SKM-1 treated with dmso at 0.1 percent for 144 hours (cell line): Measurements from ENCODE around the gene VAX1.
A peak's percentile ranks its signal among the peaks of the same experiment; 100 is the strongest.
"Not testable (repeated sequence)": the region's sequence is repeated elsewhere in the genome, so short reads cannot be mapped to it uniquely, and the experiment has no call there.

Source experiments
- DNase-seq: peaks from one replicate; lab custom pipeline; 2025; ENCODE audit not compliant: unreplicated experiment; lab: John Stamatoyannopoulos, UW

Gene VAX1

GRCh38 chr10:117137911-117138642 is at the start of gene VAX1:
Gene VAX1, minus strand, starts transcription at chr10:117138270. Its CDS starts 214 bp downstream, at chr10:117138056.
- no peak for DNase-seq

DNA sequence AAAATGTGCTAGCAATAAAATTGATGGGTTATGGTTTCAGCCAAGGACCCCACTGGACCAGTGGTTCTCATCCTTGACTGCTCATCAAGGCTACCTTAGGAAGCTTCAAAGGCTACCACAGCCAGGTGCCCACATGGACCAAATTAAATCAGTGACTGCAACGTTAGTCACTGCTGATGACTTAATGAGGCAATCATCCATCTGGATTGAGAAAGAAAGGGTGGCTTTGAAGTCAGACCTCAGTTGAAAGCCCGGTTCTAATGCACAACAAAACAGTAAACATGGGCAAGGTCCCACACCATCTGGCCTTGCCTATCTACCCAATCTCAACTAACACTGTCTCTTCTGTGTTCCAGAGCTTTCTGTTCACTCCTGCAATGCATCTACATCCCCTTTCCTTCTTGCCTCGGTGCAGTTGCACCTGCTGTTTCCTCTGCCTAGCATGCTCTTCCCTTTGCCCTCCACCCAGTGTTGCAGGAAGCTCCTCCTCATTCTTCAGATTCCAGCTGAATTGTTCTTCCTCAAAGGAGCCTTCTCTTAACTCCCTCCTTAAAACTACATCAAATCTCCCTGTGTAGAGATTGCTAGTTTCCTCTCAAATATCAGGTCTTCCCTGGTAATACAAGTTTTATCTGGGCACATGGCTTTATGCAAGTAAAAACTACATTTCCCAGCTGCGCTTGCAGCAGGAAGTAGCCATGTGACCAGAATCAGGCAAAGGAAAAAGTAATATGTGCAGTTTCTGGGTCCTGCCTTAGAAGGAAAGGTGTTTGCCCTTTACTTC is 49.0 kb upstream of the VAX1 start:
- DNase-seq, result peak; percentile 55

GRCh38 chr10:117185817-117186216 is 47.7 kb upstream of the VAX1 start:
- not testable (repeated sequence) for DNase-seq

DNA sequence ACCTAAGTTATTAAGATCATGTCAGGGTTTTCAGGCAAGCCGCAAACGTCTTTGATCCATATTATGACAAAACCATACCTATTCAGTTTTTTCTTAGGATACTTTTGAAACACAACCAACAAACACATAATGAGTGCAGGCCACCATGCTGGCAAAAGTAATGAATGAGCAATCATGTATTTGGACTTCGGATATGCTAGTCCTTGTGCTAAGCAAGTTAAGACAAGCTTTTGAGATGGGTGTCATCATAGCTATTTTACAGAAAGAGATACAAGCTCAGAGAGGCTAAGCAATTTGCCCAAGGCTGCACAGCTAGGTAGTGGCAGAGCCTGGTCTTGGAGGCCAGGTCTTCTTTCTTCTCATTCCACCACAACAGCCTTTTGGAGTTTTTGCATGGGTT is 46.8 kb upstream of the VAX1 start:
- no peak for DNase-seq

GRCh38 chr10:117184296-117184695 is 46.2 kb upstream of the VAX1 start:
- no peak for DNase-seq

DNA sequence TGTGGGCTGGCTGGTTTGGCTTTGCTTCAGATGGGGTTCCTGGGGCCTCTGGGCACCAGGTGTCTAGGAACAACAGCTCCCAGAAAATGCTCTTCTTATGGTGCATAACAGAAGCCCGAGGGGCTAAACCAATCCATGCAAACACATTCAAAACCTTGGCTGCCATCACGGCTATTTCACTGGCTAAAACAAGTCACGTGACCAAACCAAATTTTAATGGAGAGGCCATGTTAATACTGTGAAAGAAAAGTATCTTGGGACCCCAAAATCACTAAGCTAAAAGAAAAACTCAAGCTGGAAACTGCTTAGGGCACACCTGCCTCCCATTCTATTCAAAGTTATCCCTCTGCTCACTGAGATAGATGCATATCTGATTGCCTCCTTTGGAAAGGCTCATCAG is 40.1 kb upstream of the VAX1 start:
- no peak for DNase-seq

GRCh38 chr10:117175901-117176534 is 37.9 kb upstream of the VAX1 start:
- peak; percentile 83 for DNase-seq

GRCh38 chr10:117175215-117175900 is 37.3 kb upstream of the VAX1 start:
- DNase-seq, result peak; percentile 69

- peak; percentile 78 for DNase-seq
Measured at GRCh38 chr10:117174439-117175214, 36.6 kb upstream of the VAX1 start.

- DNase-seq, result no peak
Measured at GRCh38 chr10:117170244-117170643, 32.2 kb upstream of the VAX1 start.

GRCh38 chr10:117169480-117169879 is 31.4 kb upstream of the VAX1 start:
- DNase-seq, result no peak

DNA sequence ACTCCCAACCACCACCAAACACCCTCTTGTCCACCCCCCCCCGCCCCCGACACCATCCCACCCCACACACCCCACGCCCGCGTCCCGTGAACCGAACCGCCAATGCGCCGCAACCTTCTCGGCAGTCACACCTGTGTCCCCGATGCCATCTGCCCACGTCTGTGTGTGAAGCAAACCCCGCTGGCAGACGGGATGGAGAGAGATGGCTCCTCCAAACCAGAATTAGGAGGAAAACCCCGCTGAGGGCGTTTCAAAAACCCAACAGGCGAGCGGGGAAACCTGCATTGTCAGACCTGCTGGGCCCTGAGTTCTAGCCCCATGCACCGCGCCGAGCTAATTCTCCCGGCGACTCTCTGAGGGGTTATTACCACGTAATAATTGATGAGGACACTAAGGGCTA is 30.7 kb upstream of the VAX1 start:
- no peak for DNase-seq

DNA sequence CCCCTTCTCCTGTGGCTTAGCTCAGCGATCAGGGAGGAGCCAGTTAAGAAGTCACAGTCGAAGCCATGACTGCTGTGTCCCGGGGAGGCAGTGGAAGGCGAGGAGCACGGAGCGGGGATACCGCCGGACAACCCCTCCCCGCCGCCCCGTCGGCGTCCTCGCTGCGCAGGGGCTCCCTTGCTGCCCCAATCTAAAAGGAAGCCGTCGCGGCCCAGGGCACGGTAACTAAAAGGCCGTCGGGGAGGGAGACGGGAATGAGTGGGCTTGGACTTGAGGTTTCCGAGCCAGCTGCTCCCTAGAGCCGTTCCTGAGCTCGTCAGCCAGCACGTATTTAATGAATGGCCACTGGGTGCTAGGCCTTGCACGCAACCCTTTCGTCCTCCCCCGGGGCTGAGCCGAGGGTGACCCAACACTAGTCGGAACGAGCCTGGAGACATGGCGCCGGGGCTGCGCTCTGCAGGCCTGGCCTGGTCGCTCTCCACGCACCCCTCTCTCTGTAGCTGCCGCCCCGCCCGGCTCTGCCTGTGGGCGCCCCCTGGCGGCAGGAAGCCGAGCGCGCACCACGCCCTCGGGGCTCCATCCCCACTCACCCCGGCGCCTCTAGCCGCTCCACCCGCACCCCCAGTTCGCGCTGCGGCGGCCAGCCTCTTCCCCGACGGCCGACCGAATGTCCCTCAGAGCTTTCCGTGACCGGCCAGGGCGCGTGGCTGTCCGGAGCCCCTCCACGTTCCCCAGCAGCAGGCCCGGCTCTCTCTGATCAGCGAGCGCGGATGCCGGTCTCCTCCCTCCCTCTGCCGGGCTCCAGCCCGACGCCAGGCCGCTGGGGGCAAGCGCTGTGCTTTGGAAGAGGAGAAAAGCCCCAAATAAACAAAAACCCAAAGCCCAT is 30.0 kb upstream of the VAX1 start:
- peak; percentile 36 for DNase-seq

DNA sequence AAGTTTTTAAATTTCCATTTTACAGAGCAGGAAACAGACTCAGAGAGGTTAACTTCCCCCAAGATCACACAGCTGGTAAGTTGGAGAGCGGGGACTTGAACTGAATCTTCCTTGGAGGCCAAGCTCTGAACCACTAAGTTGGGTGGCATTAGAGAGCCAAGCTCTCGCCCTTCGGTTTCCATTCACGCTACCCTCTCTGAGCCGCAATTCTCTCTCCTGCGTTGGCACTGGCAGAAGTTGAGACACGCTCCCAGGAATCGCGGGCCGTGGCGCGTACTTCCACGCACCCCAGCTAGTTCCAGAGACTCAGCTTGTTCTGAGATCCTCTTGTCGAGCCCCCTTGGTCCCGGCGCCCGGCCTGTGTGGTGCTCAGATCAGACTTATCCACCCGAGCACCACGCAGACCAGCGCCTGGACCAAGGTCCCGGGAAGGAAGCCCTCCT is 29.3 kb upstream of the VAX1 start:
- no peak for DNase-seq

GRCh38 chr10:117166418-117167345 is 28.6 kb upstream of the VAX1 start:
- no peak for DNase-seq

DNA sequence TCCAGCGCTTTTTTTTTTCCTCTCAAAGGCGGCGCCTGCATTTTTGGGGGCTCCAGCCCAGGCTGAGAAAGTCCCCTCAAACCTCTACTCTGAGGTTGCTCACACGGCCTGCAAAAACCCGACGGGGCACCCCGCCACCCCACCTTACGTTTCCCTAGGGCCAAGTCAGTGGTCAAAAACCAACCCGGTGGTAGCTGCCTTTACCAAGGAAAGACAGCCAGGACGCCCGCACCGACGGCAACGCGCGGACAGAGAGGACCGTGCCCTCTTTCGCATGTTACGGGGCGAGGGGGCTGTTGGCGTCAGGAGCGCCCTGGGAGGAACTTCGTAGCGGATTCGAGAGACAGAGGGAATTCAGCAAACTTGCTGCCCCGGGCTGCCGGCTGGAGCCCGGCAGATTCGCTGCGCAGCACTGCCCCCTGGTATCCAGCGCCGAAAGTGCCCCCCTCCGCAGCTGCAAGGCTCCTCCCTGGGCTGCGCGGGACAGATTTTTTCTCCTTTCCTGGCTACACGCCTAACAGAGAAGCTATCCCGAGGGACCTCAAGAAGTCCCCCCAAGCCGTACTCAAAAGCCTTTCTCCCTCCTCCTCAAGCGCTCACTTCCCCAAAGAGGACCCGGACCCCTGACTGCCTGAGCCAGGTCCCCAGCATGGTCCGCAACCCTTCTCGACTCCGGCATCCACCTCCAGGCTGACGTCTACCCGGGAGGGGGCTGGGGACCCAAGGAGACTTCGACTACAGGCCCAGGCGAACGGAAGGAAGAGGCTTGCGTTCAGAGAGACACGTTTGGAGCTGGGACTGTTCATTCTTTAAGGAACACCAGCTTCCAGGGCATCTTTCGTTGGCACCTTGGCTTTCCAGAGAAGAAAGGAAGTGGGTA is 27.7 kb upstream of the VAX1 start:
- DNase-seq, result peak; percentile 48
